GM23338 (cell line): ENCODE data around the gene UBE2QL1. TPM values are rescaled to one million over a fixed set of nuclear protein-coding genes. Genes with fewer than 3 reads are reported as not detected.

Experiments used
- ATAC-seq: fragments of 200-7000 bp; cut with Tn5 transposase; 3 replicates; pipeline ENCODE4 v1.9.1; 2020
- DNase-seq: peaks from one replicate; pipeline ENCODE4 v3.0.0-alpha.2; 2015; ENCODE audit warnings: low spot score
- H2AFZ ChIP-seq: fragments of 200-600 bp; sonication (generic); 2 replicates; pipeline ENCODE4 v1.8.0; 2016; ENCODE audit warnings: antibody characterized with exemption, mild to moderate bottlenecking, moderate library complexity
- H3F3A ChIP-seq: fragments of 200-600 bp; sonication (generic); replicated peaks from 2 replicates; pipeline ENCODE4 v1.8.0; 2017; ENCODE audit warnings: antibody characterized with exemption, mixed run types, low read depth
- H3K27ac ChIP-seq: fragments of 200-600 bp; sonication (generic); 2 replicates; pipeline ENCODE4 v1.6.1; 2016; ENCODE audit warnings: low read depth
- H3K27me3 ChIP-seq: fragments of 200-600 bp; sonication (generic); 2 replicates; pipeline ENCODE4 v1.8.0; 2016; ENCODE audit warnings: mild to moderate bottlenecking, mixed run types, moderate library complexity; ENCODE audit not compliant: insufficient read depth
- H3K36me3 ChIP-seq: fragments of 200-600 bp; sonication (generic); 2 replicates; pipeline ENCODE4 v1.8.0; 2016; ENCODE audit warnings: mild to moderate bottlenecking; ENCODE audit not compliant: insufficient read depth
- H3K4me1 ChIP-seq: fragments of 200-600 bp; sonication (generic); 2 replicates; pipeline ENCODE4 v1.8.0; 2016; ENCODE audit warnings: mild to moderate bottlenecking, moderate library complexity; ENCODE audit not compliant: insufficient read depth
- H3K4me2 ChIP-seq: fragments of 200-600 bp; sonication (generic); 2 replicates; pipeline ENCODE4 v1.7.1; 2017; ENCODE audit warnings: mixed run types
- H3K4me3 ChIP-seq: fragments of 200-600 bp; sonication (generic); 2 replicates; pipeline ENCODE4 v1.6.1; 2016; ENCODE audit warnings: mixed run types
- H3K79me2 ChIP-seq: fragments of 200-600 bp; sonication (generic); replicated peaks from 2 replicates; pipeline ENCODE4 v1.8.0; 2017; ENCODE audit warnings: mild to moderate bottlenecking; ENCODE audit not compliant: insufficient read depth
- H3K9me2 ChIP-seq: fragments of 200-600 bp; sonication (generic); 2 replicates; pipeline ENCODE4 v1.8.0; 2017; ENCODE audit not compliant: insufficient read depth
- H4K20me1 ChIP-seq: fragments of 200-600 bp; sonication (generic); replicated peaks from 2 replicates; pipeline ENCODE4 v1.8.0; 2017; ENCODE audit warnings: mild to moderate bottlenecking; ENCODE audit not compliant: insufficient read depth
- H3K27ac Mint-ChIP-seq: 2 replicates; pipeline ENCODE4 v1.8.0; 2020; ENCODE audit warnings: inconsistent platforms, mild to moderate bottlenecking, moderate library complexity, mixed read lengths
- H3K27me3 Mint-ChIP-seq: 3 replicates; pipeline ENCODE4 v1.8.0; 2022; ENCODE audit warnings: low read depth, mild to moderate bottlenecking, moderate library complexity, mixed read lengths, inconsistent platforms; ENCODE audit not compliant: insufficient read depth, poor library complexity
- H3K36me3 Mint-ChIP-seq: 3 replicates; pipeline ENCODE4 v1.8.0; 2021; ENCODE audit warnings: low read depth, mild to moderate bottlenecking, inconsistent platforms, moderate library complexity, mixed read lengths
- H3K4me1 Mint-ChIP-seq: 3 replicates; pipeline ENCODE4 v1.8.0; 2020; ENCODE audit warnings: mild to moderate bottlenecking, inconsistent platforms, mixed read lengths
- H3K4me3 Mint-ChIP-seq: 3 replicates; pipeline ENCODE4 v1.8.0; 2021; ENCODE audit warnings: moderate library complexity, mild to moderate bottlenecking, inconsistent platforms, mixed read lengths
- H3K9me3 Mint-ChIP-seq: 3 replicates; pipeline ENCODE4 v1.8.0; 2020; ENCODE audit warnings: moderate library complexity, mild to moderate bottlenecking, inconsistent platforms, mixed read lengths
- CREB1 ChIP-seq: fragments of 250-450 bp; sonication (Bioruptor Pico); IDR thresholded peaks from 2 replicates; pipeline ENCODE4 v1.5.0; 2020; ENCODE audit warnings: low read depth, mild to moderate bottlenecking, moderate library complexity
- EZH2 ChIP-seq: fragments of 200-600 bp; sonication (generic); IDR thresholded peaks from one replicate; pipeline ENCODE4 v1.8.0; 2017; ENCODE audit warnings: antibody characterized with exemption, mild to moderate bottlenecking, low read depth; ENCODE audit not compliant: unreplicated experiment
- EZH2phosphoT487 ChIP-seq: fragments of 200-600 bp; sonication (generic); IDR thresholded peaks from one replicate; pipeline ENCODE4 v1.8.1; 2018; ENCODE audit warnings: antibody characterized with exemption; ENCODE audit not compliant: unreplicated experiment
- NANOG ChIP-seq: IDR thresholded peaks from 2 replicates; pipeline ENCODE4 v1.6.1; 2016; ENCODE audit warnings: antibody characterized with exemption, borderline replicate concordance
- POLR2AphosphoS5 ChIP-seq: IDR thresholded peaks from 2 replicates; pipeline ENCODE4 v1.6.1; 2016; ENCODE audit warnings: antibody characterized with exemption, low read depth
- STAT1 ChIP-seq: IDR thresholded peaks from one replicate; pipeline ENCODE4 v1.6.1; 2016; ENCODE audit warnings: antibody characterized with exemption; ENCODE audit not compliant: unreplicated experiment
- ZNF114 ChIP-seq: fragments of 250-450 bp; sonication (Bioruptor Pico); IDR thresholded peaks from 2 replicates; pipeline ENCODE4 v1.5.0; 2020; ENCODE audit warnings: mild to moderate bottlenecking, moderate library complexity
- ZNF331 ChIP-seq: fragments of 250-450 bp; sonication (Bioruptor Pico); IDR thresholded peaks from 2 replicates; pipeline ENCODE4 v1.5.0; 2020; ENCODE audit warnings: low read depth, mild to moderate bottlenecking, moderate library complexity
- polyA plus RNA-seq: library from polyadenylated mRNA; unstranded; fragments of >200 nt; fragmentation: Nextera tagmentation; extraction: Ambion mirVana; gene quantifications from 2 replicates; pipeline ENCODE4 v1.2.1, GENCODE V29; 2016
- total RNA-seq: library from RNA; depleted of rRNA; stranded (reverse); fragments of >200 nt; shearing (Covaris generic); gene quantifications from 2 replicates; pipeline ENCODE4 v1.2.3, GENCODE V29; 2014
- TF ChIP-seq, protein P1 (sequence below): IDR thresholded peaks from one replicate; pipeline ENCODE4 v1.6.1; 2018; ENCODE audit warnings: antibody characterized with exemption; ENCODE audit not compliant: unreplicated experiment
- TF ChIP-seq, protein P2 (sequence below): fragments of 250-450 bp; sonication (Bioruptor Pico); IDR thresholded peaks from 2 replicates; pipeline ENCODE4 v1.5.0; 2020; ENCODE audit warnings: mild to moderate bottlenecking, moderate library complexity
- TF ChIP-seq, protein P3 (sequence below), 2 experiments: fragments of 200-600 bp in 1 of 2; sonication (generic) in 1 of 2; conservative IDR thresholded peaks; 2 replicates each; pipeline versions ENCODE4 v1.5.1 to v1.6.1; 2016 to 2017; ENCODE audit warnings: antibody characterized with exemption in 2 of 2, low read depth in 2 of 2, mild to moderate bottlenecking in 2 of 2, moderate library complexity in 1 of 2

The UBE2QL1 gene
- total and polyA plus RNA-seq, 2 experiments from 2014 or later = 0.40 to 0.83 TPM

DNA sequence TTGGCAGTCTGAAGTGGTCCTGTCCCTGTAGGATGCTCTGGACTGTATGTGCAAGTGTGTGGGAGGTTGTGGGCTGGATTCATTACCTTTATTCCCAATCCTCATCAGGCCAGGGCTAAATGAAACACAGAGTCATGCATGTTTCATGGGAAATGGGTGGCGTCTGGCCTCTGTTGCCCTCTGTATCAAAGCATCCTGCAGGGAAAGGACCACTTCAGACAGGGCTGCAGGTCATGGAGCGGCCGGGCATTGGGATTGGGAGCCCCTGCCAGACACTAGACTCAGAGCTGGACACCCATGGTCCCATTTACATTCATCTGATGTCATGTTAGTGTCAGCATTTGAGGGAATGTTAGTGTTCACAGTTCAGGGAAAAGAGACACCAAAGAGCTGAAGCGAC is 53.8 kb downstream of the UBE2QL1 start:
- H3K27me3 Mint-ChIP-seq = peaks cover 10% of the 10 kb centered on the region
- H3K4me3 Mint-ChIP-seq = no peak overlapping the region
- ATAC-seq (no peak), DNase-seq (no peak)
- H3K27ac Mint-ChIP-seq = no peak overlapping the region
- no peaks in the 10 kb centered on the region for H3K79me2 ChIP-seq
- H3K27me3 ChIP-seq = no peaks in the 10 kb centered on the region
- H3K9me3 Mint-ChIP-seq = no peaks in the 10 kb centered on the region; the same call in 1 of the 3 replicates
- no peak overlapping the region for H2AFZ ChIP-seq
- H3K4me1 Mint-ChIP-seq = no peaks in the 10 kb centered on the region; the same call in 2 of the 3 replicates
- no peaks in the 10 kb centered on the region for H3F3A ChIP-seq
- H3K4me1 ChIP-seq = no peaks in the 10 kb centered on the region
- TF ChIP-seq ZNF114 (CRISPR knock-in tag) = no peak
- TF ChIP-seq EZH2 = no peak
- TF ChIP-seq ZNF331 (CRISPR knock-in tag) = no peak
- TF ChIP-seq, protein P1, sequence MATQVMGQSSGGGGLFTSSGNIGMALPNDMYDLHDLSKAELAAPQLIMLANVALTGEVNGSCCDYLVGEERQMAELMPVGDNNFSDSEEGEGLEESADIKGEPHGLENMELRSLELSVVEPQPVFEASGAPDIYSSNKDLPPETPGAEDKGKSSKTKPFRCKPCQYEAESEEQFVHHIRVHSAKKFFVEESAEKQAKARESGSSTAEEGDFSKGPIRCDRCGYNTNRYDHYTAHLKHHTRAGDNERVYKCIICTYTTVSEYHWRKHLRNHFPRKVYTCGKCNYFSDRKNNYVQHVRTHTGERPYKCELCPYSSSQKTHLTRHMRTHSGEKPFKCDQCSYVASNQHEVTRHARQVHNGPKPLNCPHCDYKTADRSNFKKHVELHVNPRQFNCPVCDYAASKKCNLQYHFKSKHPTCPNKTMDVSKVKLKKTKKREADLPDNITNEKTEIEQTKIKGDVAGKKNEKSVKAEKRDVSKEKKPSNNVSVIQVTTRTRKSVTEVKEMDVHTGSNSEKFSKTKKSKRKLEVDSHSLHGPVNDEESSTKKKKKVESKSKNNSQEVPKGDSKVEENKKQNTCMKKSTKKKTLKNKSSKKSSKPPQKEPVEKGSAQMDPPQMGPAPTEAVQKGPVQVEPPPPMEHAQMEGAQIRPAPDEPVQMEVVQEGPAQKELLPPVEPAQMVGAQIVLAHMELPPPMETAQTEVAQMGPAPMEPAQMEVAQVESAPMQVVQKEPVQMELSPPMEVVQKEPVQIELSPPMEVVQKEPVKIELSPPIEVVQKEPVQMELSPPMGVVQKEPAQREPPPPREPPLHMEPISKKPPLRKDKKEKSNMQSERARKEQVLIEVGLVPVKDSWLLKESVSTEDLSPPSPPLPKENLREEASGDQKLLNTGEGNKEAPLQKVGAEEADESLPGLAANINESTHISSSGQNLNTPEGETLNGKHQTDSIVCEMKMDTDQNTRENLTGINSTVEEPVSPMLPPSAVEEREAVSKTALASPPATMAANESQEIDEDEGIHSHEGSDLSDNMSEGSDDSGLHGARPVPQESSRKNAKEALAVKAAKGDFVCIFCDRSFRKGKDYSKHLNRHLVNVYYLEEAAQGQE = no peak
- TF ChIP-seq CREB1 (CRISPR knock-in tag) = no peak
- TF ChIP-seq, protein P2, sequence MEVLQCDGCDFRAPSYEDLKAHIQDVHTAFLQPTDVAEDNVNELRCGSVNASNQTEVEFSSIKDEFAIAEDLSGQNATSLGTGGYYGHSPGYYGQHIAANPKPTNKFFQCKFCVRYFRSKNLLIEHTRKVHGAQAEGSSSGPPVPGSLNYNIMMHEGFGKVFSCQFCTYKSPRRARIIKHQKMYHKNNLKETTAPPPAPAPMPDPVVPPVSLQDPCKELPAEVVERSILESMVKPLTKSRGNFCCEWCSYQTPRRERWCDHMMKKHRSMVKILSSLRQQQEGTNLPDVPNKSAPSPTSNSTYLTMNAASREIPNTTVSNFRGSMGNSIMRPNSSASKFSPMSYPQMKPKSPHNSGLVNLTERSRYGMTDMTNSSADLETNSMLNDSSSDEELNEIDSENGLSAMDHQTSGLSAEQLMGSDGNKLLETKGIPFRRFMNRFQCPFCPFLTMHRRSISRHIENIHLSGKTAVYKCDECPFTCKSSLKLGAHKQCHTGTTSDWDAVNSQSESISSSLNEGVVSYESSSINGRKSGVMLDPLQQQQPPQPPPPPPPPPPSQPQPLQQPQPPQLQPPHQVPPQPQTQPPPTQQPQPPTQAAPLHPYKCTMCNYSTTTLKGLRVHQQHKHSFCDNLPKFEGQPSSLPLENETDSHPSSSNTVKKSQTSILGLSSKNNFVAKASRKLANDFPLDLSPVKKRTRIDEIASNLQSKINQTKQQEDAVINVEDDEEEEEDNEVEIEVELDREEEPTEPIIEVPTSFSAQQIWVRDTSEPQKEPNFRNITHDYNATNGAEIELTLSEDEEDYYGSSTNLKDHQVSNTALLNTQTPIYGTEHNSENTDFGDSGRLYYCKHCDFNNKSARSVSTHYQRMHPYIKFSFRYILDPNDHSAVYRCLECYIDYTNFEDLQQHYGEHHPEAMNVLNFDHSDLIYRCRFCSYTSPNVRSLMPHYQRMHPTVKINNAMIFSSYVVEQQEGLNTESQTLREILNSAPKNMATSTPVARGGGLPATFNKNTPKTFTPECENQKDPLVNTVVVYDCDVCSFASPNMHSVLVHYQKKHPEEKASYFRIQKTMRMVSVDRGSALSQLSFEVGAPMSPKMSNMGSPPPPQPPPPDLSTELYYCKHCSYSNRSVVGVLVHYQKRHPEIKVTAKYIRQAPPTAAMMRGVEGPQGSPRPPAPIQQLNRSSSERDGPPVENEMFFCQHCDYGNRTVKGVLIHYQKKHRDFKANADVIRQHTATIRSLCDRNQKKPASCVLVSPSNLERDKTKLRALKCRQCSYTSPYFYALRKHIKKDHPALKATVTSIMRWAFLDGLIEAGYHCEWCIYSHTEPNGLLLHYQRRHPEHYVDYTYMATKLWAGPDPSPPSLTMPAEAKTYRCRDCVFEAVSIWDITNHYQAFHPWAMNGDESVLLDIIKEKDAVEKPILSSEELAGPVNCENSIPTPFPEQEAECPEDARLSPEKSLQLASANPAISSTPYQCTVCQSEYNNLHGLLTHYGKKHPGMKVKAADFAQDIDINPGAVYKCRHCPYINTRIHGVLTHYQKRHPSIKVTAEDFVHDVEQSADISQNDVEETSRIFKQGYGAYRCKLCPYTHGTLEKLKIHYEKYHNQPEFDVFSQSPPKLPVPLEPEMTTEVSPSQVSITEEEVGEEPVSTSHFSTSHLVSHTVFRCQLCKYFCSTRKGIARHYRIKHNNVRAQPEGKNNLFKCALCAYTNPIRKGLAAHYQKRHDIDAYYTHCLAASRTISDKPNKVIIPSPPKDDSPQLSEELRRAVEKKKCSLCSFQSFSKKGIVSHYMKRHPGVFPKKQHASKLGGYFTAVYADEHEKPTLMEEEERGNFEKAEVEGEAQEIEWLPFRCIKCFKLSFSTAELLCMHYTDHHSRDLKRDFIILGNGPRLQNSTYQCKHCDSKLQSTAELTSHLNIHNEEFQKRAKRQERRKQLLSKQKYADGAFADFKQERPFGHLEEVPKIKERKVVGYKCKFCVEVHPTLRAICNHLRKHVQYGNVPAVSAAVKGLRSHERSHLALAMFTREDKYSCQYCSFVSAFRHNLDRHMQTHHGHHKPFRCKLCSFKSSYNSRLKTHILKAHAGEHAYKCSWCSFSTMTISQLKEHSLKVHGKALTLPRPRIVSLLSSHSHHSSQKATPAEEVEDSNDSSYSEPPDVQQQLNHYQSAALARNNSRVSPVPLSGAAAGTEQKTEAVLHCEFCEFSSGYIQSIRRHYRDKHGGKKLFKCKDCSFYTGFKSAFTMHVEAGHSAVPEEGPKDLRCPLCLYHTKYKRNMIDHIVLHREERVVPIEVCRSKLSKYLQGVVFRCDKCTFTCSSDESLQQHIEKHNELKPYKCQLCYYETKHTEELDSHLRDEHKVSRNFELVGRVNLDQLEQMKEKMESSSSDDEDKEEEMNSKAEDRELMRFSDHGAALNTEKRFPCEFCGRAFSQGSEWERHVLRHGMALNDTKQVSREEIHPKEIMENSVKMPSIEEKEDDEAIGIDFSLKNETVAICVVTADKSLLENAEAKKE (CRISPR knock-in tag) = no peak
- TF ChIP-seq NANOG = no peak
- no peak for TF ChIP-seq EZH2phosphoT487
- TF ChIP-seq, protein P3, sequence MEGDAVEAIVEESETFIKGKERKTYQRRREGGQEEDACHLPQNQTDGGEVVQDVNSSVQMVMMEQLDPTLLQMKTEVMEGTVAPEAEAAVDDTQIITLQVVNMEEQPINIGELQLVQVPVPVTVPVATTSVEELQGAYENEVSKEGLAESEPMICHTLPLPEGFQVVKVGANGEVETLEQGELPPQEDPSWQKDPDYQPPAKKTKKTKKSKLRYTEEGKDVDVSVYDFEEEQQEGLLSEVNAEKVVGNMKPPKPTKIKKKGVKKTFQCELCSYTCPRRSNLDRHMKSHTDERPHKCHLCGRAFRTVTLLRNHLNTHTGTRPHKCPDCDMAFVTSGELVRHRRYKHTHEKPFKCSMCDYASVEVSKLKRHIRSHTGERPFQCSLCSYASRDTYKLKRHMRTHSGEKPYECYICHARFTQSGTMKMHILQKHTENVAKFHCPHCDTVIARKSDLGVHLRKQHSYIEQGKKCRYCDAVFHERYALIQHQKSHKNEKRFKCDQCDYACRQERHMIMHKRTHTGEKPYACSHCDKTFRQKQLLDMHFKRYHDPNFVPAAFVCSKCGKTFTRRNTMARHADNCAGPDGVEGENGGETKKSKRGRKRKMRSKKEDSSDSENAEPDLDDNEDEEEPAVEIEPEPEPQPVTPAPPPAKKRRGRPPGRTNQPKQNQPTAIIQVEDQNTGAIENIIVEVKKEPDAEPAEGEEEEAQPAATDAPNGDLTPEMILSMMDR (conservative IDR thresholded peaks at IDR 0.05; ENCODE audit: low read depth in 2 of 2) = no peak
- no peak for TF ChIP-seq STAT1
- no peak for TF ChIP-seq POLR2AphosphoS5
- H3K36me3 ChIP-seq = no peaks in the 10 kb centered on the region
- H3K4me3 ChIP-seq = no peak overlapping the region
- no peaks in the 10 kb centered on the region for H4K20me1 ChIP-seq
- H3K9me2 ChIP-seq = no peaks in the 10 kb centered on the region; the same call in 1 of the 2 replicates
- H3K4me2 ChIP-seq = no peak overlapping the region
- no peak overlapping the region for H3K27ac ChIP-seq
- H3K36me3 Mint-ChIP-seq = no peaks in the 10 kb centered on the region
